H1 (cell line): ENCODE data around the gene FAAH. TPM values are rescaled to one million over a fixed set of nuclear protein-coding genes. Genes with fewer than 3 reads are reported as not detected.

Experiments
- RNF2 ChIP-seq: fragments of 200-900, 300-1000 bp; sonication (generic); IDR thresholded peaks from 2 replicates; pipeline ENCODE4 v1.7.1; 2016; ENCODE audit warnings: borderline replicate concordance, low read depth, mild to moderate bottlenecking, antibody characterized with exemption, low read length; ENCODE audit not compliant: poor library complexity, severe bottlenecking; ENCODE audit errors: missing control alignments
- polyA plus RNA-seq, 7 experiments: library from polyadenylated mRNA; depleted of rRNA in 3 of 7; stranded (reverse) in 5 of 7; unstranded in 2 of 7; fragments of >200 nt in 5 of 7; fragments of 200-250 nt in 2 of 7; gene quantifications; 1 replicate in 5 of 7; 2 replicates in 1 of 7; 4 replicates in 1 of 7; pipeline versions ENCODE4 v1.2.1 to v1.2.3, GENCODE V29; 2011 to 2013; ENCODE audit warnings: missing spikeins in 2 of 7, mixed read lengths in 2 of 7
- total RNA-seq: library from RNA; stranded (reverse); fragmentation: NEBNext Ultra II Directional; extraction: Animal tissue kit (Norgen Biotek cat#: 25700); gene quantifications from 2 replicates; pipeline ENCODE4 v1.2.1, GENCODE V29; 2021

The FAAH gene
- total and polyA plus RNA-seq, 2 of the 8 experiments (the other 6 are each of a cell fraction or from before 2014, with no cell fraction given): 41.2 to 47.3 TPM

DNA sequence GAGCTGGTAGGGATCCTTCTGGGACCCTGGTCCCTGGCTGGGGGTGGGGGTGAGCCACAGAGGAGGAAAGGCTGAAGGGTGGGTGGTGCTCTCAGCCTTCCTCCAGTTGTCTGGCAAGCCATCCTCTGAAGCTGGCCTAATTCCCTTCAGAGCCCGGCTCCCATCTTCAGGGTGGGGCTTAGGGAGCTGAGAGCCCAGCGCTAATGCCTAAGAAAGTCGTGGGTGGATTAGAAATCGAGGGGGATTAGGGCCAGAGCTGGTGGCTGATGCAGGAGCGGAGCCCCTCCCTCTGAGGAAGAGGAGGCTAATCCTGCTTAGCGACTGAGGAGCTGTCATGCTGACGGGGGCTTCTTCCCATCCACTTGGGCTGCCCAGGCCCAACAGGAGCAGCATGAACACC, 64.7 kb downstream of the FAAH start (continued):
- no peak for TF ChIP-seq RNF2
- TF ChIP-seq, all 59 proteins: peak for 0
